Cerebellar cortex (tissue), 1 donor: ENCODE results near the gene ANO9.

Source experiments
- DNase-seq: peaks from one replicate; pipeline ENCODE4 v3.0.0-alpha.2; 2015; ENCODE audit warnings: low spot score

The ANO9 gene

GRCh38 chr11:441418-442274 is at the start of gene ANO9:
Gene ANO9 (minus strand): TSS chr11:442011. CDS start chr11:441926, 85 bp downstream.
- DNase-seq: no peak

- DNase-seq: no peak
Observed at GRCh38 chr11:491358-491757, 49.5 kb upstream of the ANO9 start.

GRCh38 chr11:490930-491260 is 49.1 kb upstream of the ANO9 start:
- no peak for DNase-seq

GRCh38 chr11:490186-490929 is 48.5 kb upstream of the ANO9 start:
- no peak for DNase-seq

GRCh38 chr11:489610-490185 is 47.9 kb upstream of the ANO9 start:
- no peak for DNase-seq

- DNase-seq: no peak
Observed at GRCh38 chr11:488992-489391, 47.2 kb upstream of the ANO9 start.

GRCh38 chr11:488579-488978 is 46.8 kb upstream of the ANO9 start:
- no peak for DNase-seq

- DNase-seq: no peak
Observed at GRCh38 chr11:488062-488461, 46.3 kb upstream of the ANO9 start.

- DNase-seq: no peak
Observed at GRCh38 chr11:487571-488021, 45.8 kb upstream of the ANO9 start.

- DNase-seq: no peak
Observed at GRCh38 chr11:486189-486588, 44.4 kb upstream of the ANO9 start.

- DNase-seq: no peak
Observed at GRCh38 chr11:484616-485015, 42.8 kb upstream of the ANO9 start.

GRCh38 chr11:479311-479710 is 37.5 kb upstream of the ANO9 start:
- no peak for DNase-seq

GRCh38 chr11:477052-477715 is 35.4 kb upstream of the ANO9 start:
- DNase-seq: peak; percentile 83

GRCh38 chr11:476416-476815 is 34.6 kb upstream of the ANO9 start:
- no peak for DNase-seq

- DNase-seq: no peak
Observed at GRCh38 chr11:475941-476340, 34.1 kb upstream of the ANO9 start.

GRCh38 chr11:474914-475506 is 33.2 kb upstream of the ANO9 start:
- no peak for DNase-seq

- no peak for DNase-seq
Observed at GRCh38 chr11:473962-474785, 32.4 kb upstream of the ANO9 start.

- DNase-seq: no peak
Observed at GRCh38 chr11:473415-473814, 31.6 kb upstream of the ANO9 start.

GRCh38 chr11:472816-473215 is 31.0 kb upstream of the ANO9 start:
- DNase-seq: no peak

GRCh38 chr11:472272-472671 is 30.5 kb upstream of the ANO9 start:
- DNase-seq: no peak

- no peak for DNase-seq
Observed at GRCh38 chr11:471468-472145, 29.8 kb upstream of the ANO9 start.
